CD4-positive, CD25-positive, alpha-beta regulatory T cell (primary cell): ENCODE results near the gene CMIP. TPM values are rescaled to one million over a fixed set of nuclear protein-coding genes. Genes with fewer than 3 reads are reported as not detected.

Experiments used
- ATAC-seq, 2 donors: fragments of 150-1000 bp; cut with Tn5 transposase; one replicate each; pipeline ENCODE4 v1.10.0; 2021; ENCODE audit warnings: low read depth in 2 of 2, moderate number of reproducible peaks in 2 of 2, moderate library complexity in 1 of 2
- DNase-seq, 3 donors: peaks; one replicate each; pipeline versions ENCODE4 v3.0.0 to v3.0.0-alpha.2; 2012 to 2022; ENCODE audit warnings: mixed read lengths in 1 of 3
- H3K27ac ChIP-seq: one replicate; pipeline ENCODE4 v1.7.0; 2013; ENCODE audit warnings: mild to moderate bottlenecking, low read length; ENCODE audit not compliant: insufficient read depth, poor library complexity, severe bottlenecking
- H3K27me3 ChIP-seq: one replicate; pipeline ENCODE4 v1.7.0; 2013; ENCODE audit warnings: low read length; ENCODE audit not compliant: control insufficient read depth, insufficient read depth
- H3K36me3 ChIP-seq: one replicate; pipeline ENCODE4 v1.7.0; 2013; ENCODE audit warnings: mild to moderate bottlenecking, low read length, moderate library complexity; ENCODE audit not compliant: control insufficient read depth, insufficient read depth
- H3K4me1 ChIP-seq: 2 replicates; pipeline ENCODE4 v1.7.0; 2013; ENCODE audit warnings: mild to moderate bottlenecking, low read length; ENCODE audit not compliant: insufficient read depth, control insufficient read depth, poor library complexity, severe bottlenecking
- H3K4me3 ChIP-seq: one replicate; pipeline ENCODE4 v1.7.0; 2013; ENCODE audit warnings: low read depth, mild to moderate bottlenecking, low read length, moderate library complexity
- H3K9me3 ChIP-seq, 2 experiments: 1 replicate in 1 of 2; 2 replicates in 1 of 2; pipeline ENCODE4 v1.7.0; 2013; ENCODE audit warnings: low read length in 2 of 2, mild to moderate bottlenecking in 1 of 2, moderate library complexity in 1 of 2; ENCODE audit not compliant: control insufficient read depth in 2 of 2
- H3K27ac Mint-ChIP-seq, 3 donors: one replicate each; pipeline ENCODE4 v1.8.0; 2020 to 2022; ENCODE audit warnings: mild to moderate bottlenecking in 3 of 3, mixed read lengths in 3 of 3, moderate library complexity in 2 of 3
- H3K27me3 Mint-ChIP-seq: one replicate; pipeline ENCODE4 v1.8.0; 2022; ENCODE audit warnings: mild to moderate bottlenecking, mixed read lengths
- H3K36me3 Mint-ChIP-seq: one replicate; pipeline ENCODE4 v1.8.0; 2020; ENCODE audit warnings: mixed read lengths
- H3K4me1 Mint-ChIP-seq, 4 donors: one replicate each; pipeline ENCODE4 v1.8.0; 2020 to 2022; ENCODE audit warnings: mixed read lengths in 4 of 4, mild to moderate bottlenecking in 1 of 4
- H3K4me3 Mint-ChIP-seq, 4 donors: one replicate each; pipeline ENCODE4 v1.8.0; 2020 to 2022; ENCODE audit warnings: mild to moderate bottlenecking in 4 of 4, mixed read lengths in 4 of 4, moderate library complexity in 3 of 4
- H3K9me3 Mint-ChIP-seq, 7 donors: one replicate each; pipeline ENCODE4 v1.8.0; 2020 to 2022; ENCODE audit warnings: mixed read lengths in 7 of 7, mild to moderate bottlenecking in 3 of 7, moderate library complexity in 2 of 7
- polyA plus RNA-seq, 4 donors: library from polyadenylated mRNA; unstranded; fragments of 300-500 nt; fragmentation: Illumina TruSeq; gene quantifications; one replicate each; pipeline ENCODE4 v1.2.3, GENCODE V29; 2021
- total RNA-seq: library from RNA; stranded (reverse); gene quantifications from one replicate; pipeline ENCODE4 v1.2.3, GENCODE V29; 2022

CMIP gene
- total and polyA plus RNA-seq, 5 donors from 2014 or later: 0.21 to 49.7 (median 0.94) TPM

- ATAC-seq (no peak), DNase-seq (no peak)
- Mint-ChIP-seq H3K27ac (peak overlapping the region in 1 of 3 donors; percentile 7), H3K4me1 (peaks cover 14 to 36% (median 29%) of the 10 kb centered on the region in 4 donors), H3K9me3 (peaks cover 0 to 2% (median 0%) of the 10 kb centered on the region in 7 donors), H3K27me3 (no peaks in the 10 kb centered on the region), H3K4me3 (no peak overlapping the region), H3K36me3 (peaks cover 8% of the 10 kb centered on the region)
- Histone ChIP-seq H3K27ac (no peak overlapping the region), H3K27me3 (no peaks in the 10 kb centered on the region), H3K4me1 (peaks cover 33% of the 10 kb centered on the region), H3K4me3 (no peak overlapping the region), H3K36me3 (peaks cover 5% of the 10 kb centered on the region), H3K9me3 (no peaks in the 10 kb centered on the region)
Measured at GRCh38 chr16:81712681-81713080, 268.1 kb downstream of the CMIP start.

GRCh38 chr16:81713295-81713772, 268.7 kb downstream of the CMIP start:
- H3K27me3 ChIP-seq: no peaks in the 10 kb centered on the region
- Mint-ChIP-seq H3K27ac (peak overlapping the region in 1 of 3 donors; percentile 60), H3K4me1 (peaks cover 18 to 41% (median 33%) of the 10 kb centered on the region in 4 donors), H3K27me3 (no peaks in the 10 kb centered on the region), H3K4me3 (no peak overlapping the region), H3K9me3 (peaks cover 0 to 2% (median 0%) of the 10 kb centered on the region in 7 donors), H3K36me3 (peaks cover 8% of the 10 kb centered on the region)
- ATAC-seq: no peak
- H3K4me3 ChIP-seq: no peak overlapping the region
- no peaks in the 10 kb centered on the region for H3K36me3 ChIP-seq
- no peak overlapping the region for H3K27ac ChIP-seq
- H3K9me3 ChIP-seq: no peaks in the 10 kb centered on the region
- no peak for DNase-seq
- peaks cover 39% of the 10 kb centered on the region for H3K4me1 ChIP-seq

- Mint-ChIP-seq H3K9me3 (peaks cover 0 to 3% (median 0%) of the 10 kb centered on the region in 7 donors), H3K4me1 (peaks cover 18 to 46% (median 34%) of the 10 kb centered on the region in 4 donors), H3K4me3 (no peak overlapping the region), H3K36me3 (peaks cover 5% of the 10 kb centered on the region), H3K27me3 (no peaks in the 10 kb centered on the region), H3K27ac (peak overlapping the region; percentile 20 to 92 (median 60))
- H3K4me1 ChIP-seq: peaks cover 44% of the 10 kb centered on the region
- H3K4me3 ChIP-seq: no peak overlapping the region
- no peaks in the 10 kb centered on the region for H3K9me3 ChIP-seq
- no peaks in the 10 kb centered on the region for H3K36me3 ChIP-seq
- no peaks in the 10 kb centered on the region for H3K27me3 ChIP-seq
- no peak overlapping the region for H3K27ac ChIP-seq
- DNase-seq (no peak), ATAC-seq (no peak)
Measured at GRCh38 chr16:81713796-81714195, 269.2 kb downstream of the CMIP start.

GRCh38 chr16:81714583-81714982, 270.0 kb downstream of the CMIP start:
- Mint-ChIP-seq H3K4me1 (peaks cover 18 to 52% (median 36%) of the 10 kb centered on the region in 4 donors), H3K27ac (peak overlapping the region; percentile 93 to 95 (median 94)), H3K4me3 (peak overlapping the region; percentile 19 to 80 (median 77)), H3K27me3 (no peaks in the 10 kb centered on the region), H3K36me3 (peaks cover 3% of the 10 kb centered on the region), H3K9me3 (peaks cover 0 to 3% (median 0%) of the 10 kb centered on the region in 7 donors)
- Histone ChIP-seq H3K9me3 (no peaks in the 10 kb centered on the region), H3K4me1 (peaks cover 50% of the 10 kb centered on the region), H3K27ac (peak overlapping the region; percentile 68), H3K36me3 (no peaks in the 10 kb centered on the region), H3K27me3 (no peaks in the 10 kb centered on the region), H3K4me3 (no peak overlapping the region)
- DNase-seq: no peak
- ATAC-seq: no peak

GRCh38 chr16:81715358-81716196, 271.0 kb downstream of the CMIP start:
- Mint-ChIP-seq H3K27me3 (no peaks in the 10 kb centered on the region), H3K9me3 (peaks cover 0 to 3% (median 0%) of the 10 kb centered on the region in 7 donors), H3K36me3 (peaks cover 3% of the 10 kb centered on the region), H3K4me1 (peaks cover 18 to 57% (median 36%) of the 10 kb centered on the region in 4 donors), H3K27ac (peak overlapping the region; percentile 93 to 95 (median 94)), H3K4me3 (peak overlapping the region; percentile 75 to 82 (median 80))
- ATAC-seq (peak; percentile 69 to 72), DNase-seq (peak; percentile 28 to 82 (median 78))
- Histone ChIP-seq H3K27me3 (no peaks in the 10 kb centered on the region), H3K4me1 (peaks cover 53% of the 10 kb centered on the region), H3K36me3 (no peaks in the 10 kb centered on the region), H3K9me3 (no peaks in the 10 kb centered on the region), H3K27ac (peak overlapping the region; percentile 68), H3K4me3 (peak overlapping the region; percentile 82)

- H3K27ac Mint-ChIP-seq: peak overlapping the region; percentile 93 to 95 (median 94)
- H3K4me1 Mint-ChIP-seq: peaks cover 18 to 57% (median 36%) of the 10 kb centered on the region in 4 donors
- Histone ChIP-seq H3K36me3 (no peaks in the 10 kb centered on the region), H3K27me3 (no peaks in the 10 kb centered on the region), H3K9me3 (no peaks in the 10 kb centered on the region), H3K27ac (peak overlapping the region; percentile 62), H3K4me3 (peak overlapping the region; percentile 82), H3K4me1 (peaks cover 53% of the 10 kb centered on the region)
- peak overlapping the region; percentile 75 to 82 (median 80) for H3K4me3 Mint-ChIP-seq
- DNase-seq (peak in 2 of 3 donors; percentile 26 to 31), ATAC-seq (peak in 1 of 2 donors; percentile 27)
- H3K27me3 Mint-ChIP-seq: no peaks in the 10 kb centered on the region
- peaks cover 3% of the 10 kb centered on the region for H3K36me3 Mint-ChIP-seq
- H3K9me3 Mint-ChIP-seq: peaks cover 0 to 9% (median 2%) of the 10 kb centered on the region in 7 donors
Measured at GRCh38 chr16:81716478-81717225, 272.0 kb downstream of the CMIP start.

GRCh38 chr16:81717662-81718189, 273.1 kb downstream of the CMIP start:
- H3K4me1 Mint-ChIP-seq: peaks cover 18 to 57% (median 37%) of the 10 kb centered on the region in 4 donors
- peak overlapping the region; percentile 80 to 97 (median 85) for H3K27ac Mint-ChIP-seq
- peak overlapping the region; percentile 66 to 92 (median 69) for H3K4me3 Mint-ChIP-seq
- H3K36me3 Mint-ChIP-seq: peaks cover 3% of the 10 kb centered on the region
- Histone ChIP-seq H3K4me3 (peak overlapping the region; percentile 71), H3K36me3 (no peaks in the 10 kb centered on the region), H3K9me3 (no peaks in the 10 kb centered on the region), H3K4me1 (peaks cover 53% of the 10 kb centered on the region), H3K27ac (peak overlapping the region; percentile 62), H3K27me3 (no peaks in the 10 kb centered on the region)
- ATAC-seq (peak in 1 of 2 donors; percentile 19), DNase-seq (peak in 2 of 3 donors; percentile 11 to 33)
- H3K27me3 Mint-ChIP-seq: no peaks in the 10 kb centered on the region
- H3K9me3 Mint-ChIP-seq: peaks cover 0 to 9% (median 2%) of the 10 kb centered on the region in 7 donors
